H9 (cell line): ENCODE data around the gene SORCS2. TPM values are rescaled to one million over a fixed set of nuclear protein-coding genes. Genes with fewer than 3 reads are reported as not detected.
A peak's percentile ranks its signal among the peaks of the same experiment; 100 is the strongest.

ENCODE experiments used
- DNase-seq: peaks from one replicate; pipeline ENCODE4 v3.0.0-alpha.2; 2017
- H2AFZ ChIP-seq: one replicate; pipeline ENCODE4 v1.6.1; 2013; ENCODE audit warnings: mild to moderate bottlenecking, low read length, control low read depth, moderate library complexity
- H2AK5ac ChIP-seq: 2 replicates; pipeline ENCODE4 v1.6.1; 2013; ENCODE audit warnings: low read length, control low read depth, mixed read lengths; ENCODE audit not compliant: insufficient read length
- H2BK120ac ChIP-seq: one replicate; pipeline ENCODE4 v1.6.1; 2013; ENCODE audit warnings: low read depth, mild to moderate bottlenecking, low read length, control low read depth, inconsistent platforms; ENCODE audit not compliant: poor library complexity, severe bottlenecking
- H2BK12ac ChIP-seq: 2 replicates; pipeline ENCODE4 v1.6.1; 2013; ENCODE audit warnings: low read length, control low read depth, mixed read lengths, low read depth; ENCODE audit not compliant: insufficient read length
- H2BK15ac ChIP-seq: 2 replicates; pipeline ENCODE4 v1.6.1; 2013; ENCODE audit warnings: low read depth, low read length, control low read depth
- H2BK20ac ChIP-seq: one replicate; pipeline ENCODE4 v1.6.1; 2013; ENCODE audit warnings: low read depth, mild to moderate bottlenecking, low read length, control low read depth, inconsistent platforms; ENCODE audit not compliant: poor library complexity, severe bottlenecking
- H2BK5ac ChIP-seq: 2 replicates; pipeline ENCODE4 v1.6.1; 2013; ENCODE audit warnings: low read length, control low read depth, mixed read lengths; ENCODE audit not compliant: insufficient read length
- H3K14ac ChIP-seq: 2 replicates; pipeline ENCODE4 v1.6.1; 2013; ENCODE audit warnings: low read length, control low read depth; ENCODE audit not compliant: insufficient read depth
- H3K18ac ChIP-seq: 2 replicates; pipeline ENCODE4 v1.6.1; 2013; ENCODE audit warnings: low read depth, mild to moderate bottlenecking, mixed read lengths, low read length, control low read depth; ENCODE audit not compliant: insufficient read length
- H3K23ac ChIP-seq: 2 replicates; pipeline ENCODE4 v1.6.1; 2013; ENCODE audit warnings: low read length, control low read depth, mixed read lengths, low read depth; ENCODE audit not compliant: insufficient read length
- H3K23me2 ChIP-seq: 2 replicates; pipeline ENCODE4 v1.6.1; 2013; ENCODE audit warnings: low read depth, mild to moderate bottlenecking, mixed read lengths, low read length, control low read depth; ENCODE audit not compliant: insufficient read length, poor library complexity, severe bottlenecking
- H3K27ac ChIP-seq: 2 replicates; pipeline ENCODE4 v1.5.1; 2013; ENCODE audit warnings: low read length, control low read depth, mixed read lengths, low read depth; ENCODE audit not compliant: insufficient read length
- H3K27me3 ChIP-seq: 2 replicates; pipeline ENCODE4 v1.6.1; 2013; ENCODE audit warnings: low read length, control low read depth, inconsistent platforms; ENCODE audit not compliant: insufficient read depth
- H3K4ac ChIP-seq: 2 replicates; pipeline ENCODE4 v1.6.1; 2013; ENCODE audit warnings: low read depth, mild to moderate bottlenecking, control low read depth, inconsistent platforms, low read length, moderate library complexity
- H3K4me1 ChIP-seq: 2 replicates; pipeline ENCODE4 v1.6.1; 2013; ENCODE audit warnings: low read length, control low read depth, inconsistent platforms; ENCODE audit not compliant: insufficient read depth
- H3K4me2 ChIP-seq: 2 replicates; pipeline ENCODE4 v1.6.1; 2013; ENCODE audit warnings: low read length, control low read depth, mixed read lengths; ENCODE audit not compliant: insufficient read length, insufficient read depth
- H3K56ac ChIP-seq: 2 replicates; pipeline ENCODE4 v1.6.1; 2013; ENCODE audit warnings: low read depth, mild to moderate bottlenecking, mixed read lengths, low read length, control low read depth; ENCODE audit not compliant: insufficient read length
- H3K79me1 ChIP-seq: 2 replicates; pipeline ENCODE4 v1.6.1; 2013; ENCODE audit warnings: low read depth, mild to moderate bottlenecking, moderate library complexity, low read length, control low read depth, inconsistent platforms; ENCODE audit not compliant: insufficient read depth, poor library complexity, severe bottlenecking
- H3K79me2 ChIP-seq: 2 replicates; pipeline ENCODE4 v1.6.1; 2013; ENCODE audit warnings: low read length, control low read depth, inconsistent platforms; ENCODE audit not compliant: insufficient read depth
- H3K9ac ChIP-seq: 2 replicates; pipeline ENCODE4 v1.6.1; 2013; ENCODE audit warnings: low read length, control low read depth, mixed read lengths; ENCODE audit not compliant: insufficient read length; ENCODE audit errors: extremely low read depth
- H3K9me3 ChIP-seq: one replicate; pipeline ENCODE4 v1.6.1; 2013; ENCODE audit warnings: low read depth, low read length, inconsistent platforms; ENCODE audit not compliant: control insufficient read depth
- H3T11ph ChIP-seq: one replicate; pipeline ENCODE4 v1.6.1; 2013; ENCODE audit warnings: mild to moderate bottlenecking, low read length, control low read depth, inconsistent platforms
- H4K20me1 ChIP-seq: one replicate; pipeline ENCODE4 v1.6.1; 2013; ENCODE audit not compliant: control insufficient read depth, insufficient read length, insufficient read depth
- H4K5ac ChIP-seq: 2 replicates; pipeline ENCODE4 v1.6.1; 2013; ENCODE audit warnings: low read depth, mild to moderate bottlenecking, mixed read lengths, low read length, control low read depth; ENCODE audit not compliant: insufficient read length
- H4K8ac ChIP-seq: replicated peaks from 2 replicates; pipeline ENCODE4 v1.6.1; 2013; ENCODE audit warnings: low read length, control low read depth, mixed read lengths, low read depth; ENCODE audit not compliant: insufficient read length
- H4K91ac ChIP-seq: 2 replicates; pipeline ENCODE4 v1.6.1; 2013; ENCODE audit warnings: low read depth, mild to moderate bottlenecking, moderate library complexity, mixed read lengths, low read length, control low read depth; ENCODE audit not compliant: insufficient read length
- H3K27ac Mint-ChIP-seq, 3 experiments: 2 replicates in 2 of 3; 3 replicates in 1 of 3; pipeline ENCODE4 v1.8.0; 2020 to 2021; ENCODE audit warnings: mixed read lengths in 3 of 3, mild to moderate bottlenecking in 1 of 3, moderate library complexity in 1 of 3
- H3K27me3 Mint-ChIP-seq: 2 replicates; pipeline ENCODE4 v1.8.0; 2021; ENCODE audit warnings: low read depth, mild to moderate bottlenecking, moderate library complexity, mixed read lengths
- H3K36me3 Mint-ChIP-seq, 3 experiments: 2 replicates in 2 of 3; 3 replicates in 1 of 3; pipeline ENCODE4 v1.8.0; 2020 to 2021; ENCODE audit warnings: low read depth in 3 of 3, mixed read lengths in 3 of 3; ENCODE audit not compliant: insufficient read depth in 1 of 3
- H3K4me1 Mint-ChIP-seq, 2 experiments: 2 replicates each; pipeline ENCODE4 v1.8.0; 2020; ENCODE audit warnings: mixed read lengths in 2 of 2
- H3K4me3 Mint-ChIP-seq, 2 experiments: 2 replicates in 1 of 2; 3 replicates in 1 of 2; pipeline ENCODE4 v1.8.0; 2020 to 2021; ENCODE audit warnings: mild to moderate bottlenecking in 2 of 2, mixed read lengths in 2 of 2, moderate library complexity in 1 of 2
- H3K9me3 Mint-ChIP-seq, 2 experiments: 2 replicates in 1 of 2; 3 replicates in 1 of 2; pipeline ENCODE4 v1.8.0; 2020; ENCODE audit warnings: mild to moderate bottlenecking in 2 of 2, mixed read lengths in 2 of 2, moderate library complexity in 1 of 2
- WGBS: extraction: QIAGEN DNeasy Blood & Tissue Kit; methylation state at CpG from one replicate; pipeline ENCODE4 v1.1.7; 2013; ENCODE audit warnings: missing lambda C conversion rate, low lambda C conversion rate, mixed read lengths; ENCODE audit not compliant: insufficient read length; ENCODE audit errors: extremely low coverage; 5-methylcytosine and 5-hydroxymethylcytosine counted together
- total RNA-seq: library from RNA; stranded (reverse); gene quantifications from 2 replicates; pipeline ENCODE4 v1.2.1, GENCODE V29; 2021
- TF ChIP-seq, protein P1 (sequence below): fragments of 200-600 bp; sonication (generic); conservative IDR thresholded peaks from 3 replicates; pipeline ENCODE4 v1.8.0; 2021; ENCODE audit warnings: antibody characterized with exemption, mild to moderate bottlenecking

The SORCS2 gene
- total RNA-seq, 1 experiment from 2014 or later, result 0.57 TPM

DNA sequence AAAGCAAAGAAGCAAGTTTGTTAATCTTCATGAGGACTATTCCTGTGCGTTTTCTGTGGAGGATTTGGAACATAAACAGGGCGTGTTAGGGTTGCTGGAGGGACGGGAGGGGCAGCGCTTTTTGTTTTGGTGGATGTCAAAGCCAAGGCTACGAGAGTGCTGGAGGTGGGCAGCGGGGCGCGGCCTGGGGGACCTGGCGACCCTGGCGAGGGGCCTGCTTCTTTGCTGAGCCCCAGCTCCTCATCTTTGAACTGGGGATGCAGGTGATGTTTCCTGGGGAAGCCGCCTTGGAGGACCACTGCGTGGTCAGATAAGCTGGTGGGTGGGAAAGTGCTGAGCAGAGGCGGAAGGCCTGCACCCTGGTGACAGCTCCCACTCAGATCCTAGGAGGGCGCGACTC lies 55.2 kb downstream of the SORCS2 start:
- no peak overlapping the region for H3K4me3 Mint-ChIP-seq
- Histone ChIP-seq H4K20me1 (no peaks in the 10 kb centered on the region), H3K23ac (no peak overlapping the region), H3K4me1 (no peaks in the 10 kb centered on the region), H3K4ac (no peak overlapping the region), H4K91ac (no peak overlapping the region), H2BK15ac (no peak overlapping the region), H3K56ac (no peak overlapping the region), H3T11ph (no peak overlapping the region), H3K4me2 (no peak overlapping the region), H3K18ac (no peak overlapping the region), H3K14ac (peak overlapping the region; percentile 3; the same call in 1 of the 2 replicates), H2BK20ac (no peak overlapping the region), H3K27ac (no peak overlapping the region), H2AFZ (no peak overlapping the region), H3K27me3 (no peaks in the 10 kb centered on the region), H4K8ac (no peak overlapping the region), H3K23me2 (no peaks in the 10 kb centered on the region), H2BK12ac (no peak overlapping the region), H2AK5ac (no peak overlapping the region), H2BK120ac (no peak overlapping the region), H3K79me1 (no peaks in the 10 kb centered on the region), H3K79me2 (no peaks in the 10 kb centered on the region), H3K9me3 (no peaks in the 10 kb centered on the region), H2BK5ac (no peak overlapping the region), H3K9ac (no peak overlapping the region), H4K5ac (no peak overlapping the region)
- WGBS, result no CpG with 5 or more reads among the region's 15 CpGs
- H3K27ac Mint-ChIP-seq, result no peak overlapping the region; a peak in 1 of 7 replicates
- peaks cover 0 to 5% of the 10 kb centered on the region in 2 experiments; a peak in 1 of 4 replicates for H3K4me1 Mint-ChIP-seq
- peaks cover 0 to 2% of the 10 kb centered on the region in 2 experiments; a peak in 2 of 5 replicates for H3K9me3 Mint-ChIP-seq
- TF ChIP-seq, protein P1, sequence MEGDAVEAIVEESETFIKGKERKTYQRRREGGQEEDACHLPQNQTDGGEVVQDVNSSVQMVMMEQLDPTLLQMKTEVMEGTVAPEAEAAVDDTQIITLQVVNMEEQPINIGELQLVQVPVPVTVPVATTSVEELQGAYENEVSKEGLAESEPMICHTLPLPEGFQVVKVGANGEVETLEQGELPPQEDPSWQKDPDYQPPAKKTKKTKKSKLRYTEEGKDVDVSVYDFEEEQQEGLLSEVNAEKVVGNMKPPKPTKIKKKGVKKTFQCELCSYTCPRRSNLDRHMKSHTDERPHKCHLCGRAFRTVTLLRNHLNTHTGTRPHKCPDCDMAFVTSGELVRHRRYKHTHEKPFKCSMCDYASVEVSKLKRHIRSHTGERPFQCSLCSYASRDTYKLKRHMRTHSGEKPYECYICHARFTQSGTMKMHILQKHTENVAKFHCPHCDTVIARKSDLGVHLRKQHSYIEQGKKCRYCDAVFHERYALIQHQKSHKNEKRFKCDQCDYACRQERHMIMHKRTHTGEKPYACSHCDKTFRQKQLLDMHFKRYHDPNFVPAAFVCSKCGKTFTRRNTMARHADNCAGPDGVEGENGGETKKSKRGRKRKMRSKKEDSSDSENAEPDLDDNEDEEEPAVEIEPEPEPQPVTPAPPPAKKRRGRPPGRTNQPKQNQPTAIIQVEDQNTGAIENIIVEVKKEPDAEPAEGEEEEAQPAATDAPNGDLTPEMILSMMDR, result no peak
- DNase-seq, result no peak
- H3K27me3 Mint-ChIP-seq, result no peaks in the 10 kb centered on the region; the same call in none of the 2 replicates
- H3K36me3 Mint-ChIP-seq, result peaks cover 0 to 6% (median 2%) of the 10 kb centered on the region in 3 experiments; a peak in 3 of 7 replicates
